Ishikawa (cell line): ENCODE results near the gene REXO5.

Experiments
- CEBPB ChIP-seq: IDR thresholded peaks from 2 replicates; pipeline ENCODE4 v1.6.1; 2012
- CREB1 ChIP-seq: IDR thresholded peaks from 2 replicates; pipeline ENCODE4 v1.6.1; 2012; ENCODE audit warnings: low read depth
- EGR1 ChIP-seq: IDR thresholded peaks from 2 replicates; pipeline ENCODE4 v1.6.1; 2012
- EP300 ChIP-seq: IDR thresholded peaks from 2 replicates; pipeline ENCODE4 v1.6.1; 2012; ENCODE audit warnings: borderline replicate concordance
- FOXM1 ChIP-seq: IDR thresholded peaks from 2 replicates; pipeline ENCODE4 v1.6.1; 2012; ENCODE audit warnings: low read depth, borderline replicate concordance
- MAX ChIP-seq: IDR thresholded peaks from 2 replicates; pipeline ENCODE4 v1.6.1; 2012
- RAD21 ChIP-seq: IDR thresholded peaks from 2 replicates; pipeline ENCODE4 v1.6.1; 2012; ENCODE audit warnings: low read depth
- REST ChIP-seq: IDR thresholded peaks from 2 replicates; pipeline ENCODE4 v1.6.1; 2012; ENCODE audit warnings: low read depth, mild to moderate bottlenecking
- TAF1 ChIP-seq: IDR thresholded peaks from 2 replicates; pipeline ENCODE4 v1.6.1; 2012; ENCODE audit warnings: low read depth, mild to moderate bottlenecking
- TCF12 ChIP-seq: IDR thresholded peaks from 2 replicates; pipeline ENCODE4 v1.6.1; 2012; ENCODE audit warnings: low read depth
- TEAD4 ChIP-seq: IDR thresholded peaks from 2 replicates; pipeline ENCODE4 v1.6.1; 2012
- YY1 ChIP-seq: IDR thresholded peaks from 2 replicates; pipeline ENCODE4 v1.6.1; 2012; ENCODE audit warnings: low read depth

DNA sequence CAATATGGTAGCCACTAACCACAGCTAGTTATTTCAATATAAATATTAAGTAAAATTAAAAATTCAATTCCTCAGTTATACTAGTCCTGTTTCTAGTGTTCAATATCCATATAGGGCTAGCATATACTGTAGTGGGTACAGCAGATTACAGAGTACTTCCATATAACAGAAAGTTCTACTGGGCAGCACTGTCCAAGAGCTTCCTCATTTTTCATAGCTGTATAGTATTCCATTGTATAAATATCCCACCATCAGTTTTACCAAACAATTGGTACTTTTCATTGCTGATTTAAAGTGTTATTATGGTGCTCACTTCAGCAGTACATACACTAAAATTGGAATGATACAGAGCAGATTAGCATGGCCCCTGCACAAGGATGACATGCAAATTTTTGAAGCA, 22.1 kb upstream of the REXO5 start:
- no peak for TF ChIP-seq TEAD4
- TF ChIP-seq REST, result no peak
- no peak for TF ChIP-seq TAF1
- no peak for TF ChIP-seq EP300
- TF ChIP-seq EGR1, result no peak
- TF ChIP-seq MAX, result no peak
- no peak for TF ChIP-seq TCF12
- TF ChIP-seq CEBPB, result no peak
- no peak for TF ChIP-seq RAD21
- no peak for TF ChIP-seq FOXM1
- TF ChIP-seq YY1, result no peak
- no peak for TF ChIP-seq CREB1
